HG03097 (cell line): ENCODE results near the gene DHX34.
"Not testable (repeated sequence)": the region's sequence is repeated elsewhere in the genome, so short reads cannot be mapped to it uniquely, and the experiment has no call there.

Experiments used
- ATAC-seq: cut with Tn5 transposase; IDR thresholded peaks from one replicate; pipeline ENCODE4 v1.9.1; 2021; ENCODE audit not compliant: unreplicated experiment, low FRiP score

The DHX34 gene

GRCh38 chr19:47358936-47359335 lies 9.8 kb downstream of the DHX34 start:
- no peak for ATAC-seq

DNA sequence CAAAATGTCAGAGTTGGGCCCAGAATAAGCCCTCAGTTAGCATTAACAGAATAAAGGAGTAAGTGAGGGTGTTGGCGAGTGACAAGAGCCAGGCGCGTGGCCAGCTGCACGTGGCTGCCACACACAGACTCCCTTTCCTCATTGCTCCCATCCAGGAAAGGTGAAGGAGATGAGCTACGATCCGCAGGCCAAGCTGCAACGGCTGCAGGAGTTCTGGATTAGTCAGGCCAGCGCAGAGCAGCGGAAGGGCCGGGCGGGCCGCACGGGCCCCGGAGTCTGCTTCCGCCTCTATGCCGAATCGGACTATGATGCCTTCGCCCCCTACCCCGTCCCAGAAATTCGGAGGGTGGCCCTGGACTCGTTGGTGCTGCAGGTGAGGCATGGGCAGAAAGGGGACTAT lies 13.2 kb downstream of the DHX34 start:
- no peak for ATAC-seq

DNA sequence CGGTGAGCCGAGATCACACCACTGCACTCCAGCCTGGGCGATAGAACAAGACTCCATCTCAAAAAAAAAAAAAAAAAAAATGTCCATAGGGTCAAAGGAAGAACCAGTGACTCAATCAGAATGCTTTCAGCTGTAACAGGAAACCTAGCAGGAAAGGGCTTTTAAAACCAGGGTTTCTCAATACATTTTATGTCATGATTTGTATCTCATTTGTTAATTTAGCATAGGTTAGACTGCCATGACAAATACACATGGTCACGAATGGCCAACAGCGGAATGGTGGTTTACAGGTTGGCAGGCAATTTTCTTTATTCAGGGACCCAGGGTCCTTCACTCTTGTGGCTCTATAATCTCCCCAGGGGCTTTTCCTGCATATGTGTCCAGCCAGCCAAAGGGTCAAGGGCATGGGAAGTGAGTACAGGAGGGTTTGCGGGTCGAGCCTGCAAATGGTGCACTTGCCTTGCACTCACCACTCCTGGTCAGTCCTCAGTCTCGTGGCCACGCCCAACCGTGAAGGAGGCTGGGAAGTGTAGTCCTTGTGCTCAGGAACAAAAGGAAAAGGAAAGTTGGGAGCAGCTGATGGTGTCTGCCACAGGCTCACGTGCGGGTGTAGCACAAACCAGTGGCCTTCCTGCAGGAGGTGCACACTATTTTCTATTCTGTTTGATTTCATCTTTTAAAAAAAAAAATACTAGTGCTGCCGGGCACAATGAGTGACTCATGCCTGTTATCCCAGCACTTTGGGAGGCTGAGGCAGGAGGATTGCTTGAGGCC lies 14.8 kb downstream of the DHX34 start:
- no peak for ATAC-seq

DNA sequence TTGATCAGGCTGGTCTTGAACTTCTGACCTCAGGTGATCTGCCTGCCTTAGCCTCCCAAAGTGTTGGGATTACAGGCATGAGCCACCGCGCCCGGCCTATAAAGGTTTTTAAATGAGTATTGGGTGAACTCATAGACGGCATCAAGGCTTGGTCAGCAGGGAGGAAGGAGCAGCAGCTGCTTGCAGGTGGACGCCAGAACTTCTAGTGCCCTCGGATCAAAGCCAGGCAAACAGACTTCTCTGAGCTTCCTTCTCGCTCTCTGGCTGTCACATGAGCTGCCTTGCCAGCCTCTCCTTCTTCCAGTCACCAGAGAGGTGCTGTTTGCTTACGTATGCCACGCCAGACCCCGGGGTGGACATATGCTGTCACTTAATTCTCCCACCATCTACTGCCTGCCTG lies 16.3 kb downstream of the DHX34 start:
- ATAC-seq, result not testable (repeated sequence)

GRCh38 chr19:47370045-47370611 lies 21.0 kb downstream of the DHX34 start:
- no peak for ATAC-seq

GRCh38 chr19:47371261-47371660 lies 22.1 kb downstream of the DHX34 start:
- ATAC-seq, result no peak

GRCh38 chr19:47372603-47373002 lies 23.5 kb downstream of the DHX34 start:
- no peak for ATAC-seq

DNA sequence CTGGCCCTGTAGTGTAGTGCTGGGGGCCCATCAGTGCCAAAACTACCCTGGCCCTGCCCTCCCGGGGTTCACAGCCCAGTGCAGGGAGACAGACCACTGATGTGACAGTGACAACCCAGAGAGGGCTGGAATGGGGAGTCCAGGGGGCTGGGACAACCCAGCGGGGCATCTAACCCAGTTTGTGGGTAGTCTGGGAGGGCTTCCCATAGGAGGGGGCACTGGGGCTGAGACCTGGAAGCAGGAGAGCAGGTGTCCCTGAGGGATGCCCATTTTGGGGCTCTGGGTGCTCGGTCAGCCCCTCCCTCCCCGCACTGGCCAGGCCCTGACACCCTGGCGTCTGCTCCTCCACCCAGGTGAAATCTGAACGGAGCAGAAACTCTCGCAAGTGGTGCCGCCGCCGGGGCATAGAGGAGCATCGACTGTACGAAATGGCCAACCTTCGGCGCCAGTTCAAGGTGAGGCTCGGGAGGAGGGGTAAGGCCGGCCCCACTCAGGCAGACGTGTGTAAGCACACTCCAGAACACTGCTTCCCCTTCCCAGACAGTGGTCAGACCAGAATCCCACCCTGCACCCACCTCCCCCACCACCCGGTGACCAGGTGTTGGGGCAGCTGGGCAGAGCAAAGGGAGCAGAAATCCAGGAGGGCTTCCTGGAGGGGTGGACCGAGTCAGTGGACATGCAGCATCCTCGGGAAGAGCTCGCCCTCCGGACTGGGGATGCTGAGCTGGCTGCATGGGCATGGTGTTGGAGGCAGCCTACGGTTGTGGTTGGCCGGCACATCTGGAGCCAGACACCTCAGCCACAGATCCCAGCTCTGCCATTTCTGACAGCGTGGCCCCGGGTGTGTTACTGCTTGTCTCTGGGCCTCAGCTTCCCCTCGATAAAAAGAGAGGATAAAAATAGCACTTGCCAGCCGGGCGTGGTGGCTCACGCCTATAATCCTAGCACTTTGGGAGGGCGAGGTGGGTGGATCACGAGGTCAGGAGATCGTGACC lies 24.4 kb downstream of the DHX34 start:
- ATAC-seq, result no peak

DNA sequence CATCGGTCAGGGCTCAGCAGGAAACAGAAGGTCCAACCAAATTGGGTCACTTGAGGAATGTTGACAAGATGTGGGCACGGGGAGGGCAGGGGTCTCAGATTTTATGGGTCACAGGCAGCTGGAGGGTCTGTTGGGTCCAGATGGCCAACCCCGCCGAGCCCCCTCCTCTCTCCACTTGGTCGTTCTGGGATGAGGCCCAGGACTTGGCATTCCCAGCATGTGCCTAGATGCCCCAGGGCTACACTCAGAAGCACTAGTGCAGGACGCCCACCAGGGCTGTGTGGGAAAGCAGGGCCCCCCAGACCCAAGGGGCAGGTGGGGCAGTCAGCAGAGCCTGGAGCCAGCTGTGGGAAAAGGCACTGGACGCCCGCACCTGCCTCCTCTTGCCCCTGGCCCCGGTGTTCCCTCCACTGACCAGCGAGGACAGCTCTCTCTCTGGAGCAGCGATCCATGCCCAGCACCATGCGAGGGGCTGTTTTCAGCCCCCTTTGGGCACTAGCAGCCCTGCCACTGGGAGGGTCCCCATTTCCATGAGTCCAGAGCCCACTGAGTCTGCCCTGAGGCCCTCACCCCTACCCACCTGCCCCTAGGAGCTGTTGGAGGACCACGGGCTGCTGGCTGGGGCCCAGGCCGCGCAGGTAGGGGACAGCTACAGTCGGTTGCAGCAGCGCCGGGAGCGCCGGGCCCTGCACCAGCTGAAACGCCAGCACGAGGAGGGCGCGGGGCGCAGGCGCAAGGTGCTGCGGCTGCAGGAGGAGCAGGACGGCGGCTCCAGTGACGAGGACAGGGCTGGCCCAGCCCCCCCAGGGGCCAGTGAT lies 26.0 kb downstream of the DHX34 start:
- ATAC-seq, result no peak

DNA sequence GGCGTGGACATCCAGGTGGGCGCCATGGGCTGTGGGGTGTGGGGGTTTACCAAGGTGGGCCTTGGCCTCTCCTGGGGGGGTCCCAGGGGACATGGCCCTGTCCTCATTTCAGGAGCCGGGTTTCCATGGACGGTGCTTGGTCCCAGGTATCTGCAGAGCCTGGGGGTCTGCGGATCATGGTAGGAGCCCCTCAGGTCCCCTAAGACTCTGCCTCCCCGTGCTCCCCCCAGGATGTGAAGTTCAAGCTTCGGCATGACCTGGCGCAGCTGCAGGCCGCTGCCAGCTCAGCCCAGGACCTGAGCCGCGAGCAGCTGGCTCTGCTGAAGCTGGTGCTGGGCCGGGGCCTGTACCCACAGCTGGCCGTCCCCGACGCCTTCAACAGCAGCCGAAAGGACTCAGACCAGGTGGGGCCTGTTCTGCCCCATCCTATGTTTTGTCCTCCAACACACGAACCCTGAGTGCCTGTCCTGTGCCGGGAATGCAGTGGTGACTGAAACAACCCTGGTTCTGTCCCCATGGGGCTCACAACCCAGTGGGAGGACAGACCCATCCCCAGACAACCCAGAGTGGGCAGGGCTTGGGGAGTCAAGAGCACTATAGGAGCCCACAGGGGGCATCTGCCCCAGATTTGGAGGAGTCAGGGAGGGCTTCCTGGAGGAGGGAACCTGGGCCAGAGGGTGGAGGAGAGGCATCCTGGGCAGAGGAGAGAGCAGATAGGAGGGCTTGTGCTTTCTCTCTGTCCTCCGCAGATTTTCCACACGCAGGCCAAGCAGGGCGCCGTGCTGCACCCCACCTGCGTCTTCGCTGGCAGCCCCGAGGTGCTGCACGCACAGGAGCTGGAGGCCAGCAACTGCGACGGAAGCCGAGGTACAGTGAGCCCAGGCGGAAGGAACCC lies 26.8 kb downstream of the DHX34 start:
- ATAC-seq, result no peak

DNA sequence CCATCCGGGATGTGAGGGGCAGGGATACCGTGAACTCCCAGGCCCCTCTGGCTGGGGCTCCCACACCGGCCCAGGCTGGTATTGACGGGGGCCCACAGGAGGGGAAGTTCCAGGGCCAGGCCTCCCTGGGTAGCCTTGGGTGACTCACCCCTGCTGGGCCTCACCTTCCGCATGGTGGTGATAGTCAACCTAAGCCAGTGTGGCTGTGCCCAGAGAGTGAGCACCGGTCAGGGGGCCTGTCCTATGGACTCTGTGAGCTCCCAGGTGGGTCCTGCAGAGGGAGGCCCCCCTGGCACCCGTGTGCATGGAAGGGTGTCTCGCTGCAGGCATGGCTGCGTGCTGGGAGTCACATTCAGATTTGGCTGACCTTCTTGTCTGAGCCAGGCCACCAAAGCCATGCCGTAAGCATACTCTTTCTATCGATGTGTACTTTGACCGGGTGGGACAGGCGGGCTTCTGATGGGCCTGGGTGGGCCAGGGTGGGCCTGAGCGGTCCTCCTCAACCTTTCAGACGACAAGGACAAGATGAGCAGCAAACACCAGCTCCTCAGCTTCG lies 27.6 kb downstream of the DHX34 start:
- no peak for ATAC-seq

DNA sequence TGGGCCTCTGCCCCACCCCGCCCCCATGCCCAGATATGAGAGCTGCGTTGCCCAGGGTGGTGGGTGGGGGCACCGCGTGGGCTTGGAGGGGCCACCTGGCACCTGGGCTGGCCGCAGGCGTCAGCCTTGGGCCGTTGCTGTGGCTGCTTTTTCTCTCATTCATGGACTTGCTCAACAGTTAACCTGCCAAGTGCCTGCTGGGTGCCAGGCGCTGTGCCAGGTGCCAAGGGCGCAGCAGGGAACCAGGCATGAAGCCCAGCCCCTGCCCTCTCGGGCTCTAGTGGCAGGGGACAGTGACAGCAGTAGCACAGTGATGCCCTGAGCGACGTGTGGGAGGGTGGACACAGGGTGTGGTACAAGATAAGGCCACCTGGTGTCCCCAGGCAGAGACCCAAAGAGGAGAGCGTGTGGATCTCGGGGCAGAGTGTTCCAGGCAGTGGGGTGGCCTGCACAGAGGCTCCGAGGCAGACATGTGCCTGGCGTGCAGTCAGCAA lies 28.1 kb downstream of the DHX34 start:
- ATAC-seq, result no peak

DNA sequence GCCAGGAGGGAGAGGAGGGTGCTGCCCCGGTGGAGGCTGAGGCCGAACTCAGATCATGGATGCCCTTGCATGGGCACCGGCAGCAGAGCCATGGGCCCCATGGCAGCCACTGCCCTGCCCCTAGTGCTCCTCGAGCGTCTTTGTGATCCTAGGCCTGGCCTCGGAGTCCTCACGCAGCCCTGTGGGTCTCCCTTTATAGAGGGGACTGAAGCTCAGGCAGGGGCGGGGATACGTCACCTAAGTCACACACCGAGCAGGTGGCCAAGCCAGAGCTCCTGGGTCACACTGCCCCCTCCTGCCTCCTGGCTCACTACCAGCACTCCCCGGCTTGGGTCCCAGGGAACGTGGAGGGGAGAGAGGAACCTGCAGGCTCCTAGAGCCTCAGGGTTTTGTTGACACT lies 28.7 kb downstream of the DHX34 start:
- ATAC-seq, result no peak

GRCh38 chr19:47378246-47378645 lies 29.1 kb downstream of the DHX34 start:
- no peak for ATAC-seq

GRCh38 chr19:47379381-47379938 lies 30.3 kb downstream of the DHX34 start:
- no peak for ATAC-seq

- no peak for ATAC-seq
Observed at GRCh38 chr19:47380559-47380958, 31.4 kb downstream of the DHX34 start.

GRCh38 chr19:47381121-47381520 lies 32.0 kb downstream of the DHX34 start:
- ATAC-seq, result no peak

DNA sequence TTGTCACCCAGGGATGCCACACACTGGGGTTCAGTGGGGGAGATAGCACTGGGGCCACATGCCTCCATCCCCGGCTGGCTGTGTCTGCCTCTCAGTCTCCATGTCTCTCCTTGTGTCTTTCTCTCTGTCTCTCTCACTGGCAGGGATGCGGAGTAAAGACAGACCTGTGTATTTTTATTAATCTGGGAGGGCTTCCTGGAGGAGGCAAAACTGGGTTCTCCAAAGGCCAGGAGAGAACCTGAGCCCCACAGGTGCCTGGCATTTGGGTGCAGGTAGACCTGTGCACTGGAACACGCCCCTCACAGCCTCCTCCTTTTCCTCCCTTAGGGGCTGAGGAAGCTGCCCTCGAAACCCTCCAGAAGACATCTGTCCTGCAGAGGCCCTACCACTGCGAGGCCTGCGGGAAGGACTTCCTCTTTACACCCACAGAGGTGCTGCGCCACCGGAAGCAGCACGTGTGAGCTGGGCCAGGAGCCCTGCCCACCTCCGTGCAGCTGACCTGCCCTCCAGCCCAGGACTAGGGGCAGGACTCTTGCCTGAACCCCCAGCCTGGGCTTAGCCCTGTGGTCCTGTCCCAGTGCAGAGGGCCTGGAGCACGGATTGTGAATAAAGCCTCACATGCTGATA lies 32.7 kb downstream of the DHX34 start:
- ATAC-seq, result no peak
